EL (cell line): ENCODE data around the gene MATCAP1.

Experiments
- DNase-seq: peaks from one replicate; pipeline ENCODE4 v3.0.0-alpha.2; 2016

MATCAP1 gene

GRCh38 chr16:67155295-67156142 is 28.2 kb downstream of the MATCAP1 start:
- peak; percentile 72 for DNase-seq

DNA sequence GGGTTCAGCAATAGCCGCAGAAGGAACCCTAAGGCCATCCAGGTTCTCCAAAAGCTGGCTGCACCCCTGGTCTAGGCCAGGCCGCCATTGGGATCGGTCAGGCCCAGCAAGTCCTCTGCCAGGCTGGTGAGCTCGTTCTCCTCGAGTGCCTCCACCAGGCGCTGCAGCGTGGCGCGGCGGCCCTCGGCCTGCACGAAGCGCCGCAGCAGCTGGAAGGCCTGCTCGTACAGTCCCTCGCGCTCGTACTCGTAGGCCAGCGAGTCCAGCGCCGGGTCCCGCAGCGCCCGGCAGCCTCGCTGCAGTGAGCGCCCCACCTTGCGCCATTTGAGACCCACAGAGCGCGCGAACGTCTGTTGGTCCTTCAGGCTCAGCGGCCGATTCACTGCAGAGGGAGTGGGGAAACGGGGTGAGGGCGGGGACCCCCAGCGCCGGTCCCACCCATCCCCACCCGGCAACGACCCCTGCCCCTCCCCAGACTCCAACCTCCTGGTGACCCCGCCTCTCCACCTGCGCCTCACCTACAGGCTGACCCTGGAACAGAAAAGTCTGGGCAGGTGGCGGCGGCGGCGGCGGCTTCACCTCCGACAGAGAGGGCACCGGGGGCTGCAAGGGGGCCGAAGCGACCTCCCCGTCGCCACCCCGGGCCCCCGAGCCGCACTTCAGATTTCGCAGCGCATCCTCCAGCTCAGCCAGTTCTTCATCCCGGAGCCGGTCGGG is 29.0 kb downstream of the MATCAP1 start:
- DNase-seq, result no peak

- DNase-seq, result no peak
Measured at GRCh38 chr16:67151431-67152097, 32.2 kb downstream of the MATCAP1 start.

GRCh38 chr16:67150833-67151396 is 32.8 kb downstream of the MATCAP1 start, which contains the start of gene B3GNT9:
Gene B3GNT9, minus strand, starts transcription at chr16:67150998. Its CDS starts 513 bp downstream, at chr16:67150485.
- DNase-seq, result peak; percentile 80

GRCh38 chr16:67150047-67150832 is 33.5 kb downstream of the MATCAP1 start:
- DNase-seq, result peak; percentile 62

DNA sequence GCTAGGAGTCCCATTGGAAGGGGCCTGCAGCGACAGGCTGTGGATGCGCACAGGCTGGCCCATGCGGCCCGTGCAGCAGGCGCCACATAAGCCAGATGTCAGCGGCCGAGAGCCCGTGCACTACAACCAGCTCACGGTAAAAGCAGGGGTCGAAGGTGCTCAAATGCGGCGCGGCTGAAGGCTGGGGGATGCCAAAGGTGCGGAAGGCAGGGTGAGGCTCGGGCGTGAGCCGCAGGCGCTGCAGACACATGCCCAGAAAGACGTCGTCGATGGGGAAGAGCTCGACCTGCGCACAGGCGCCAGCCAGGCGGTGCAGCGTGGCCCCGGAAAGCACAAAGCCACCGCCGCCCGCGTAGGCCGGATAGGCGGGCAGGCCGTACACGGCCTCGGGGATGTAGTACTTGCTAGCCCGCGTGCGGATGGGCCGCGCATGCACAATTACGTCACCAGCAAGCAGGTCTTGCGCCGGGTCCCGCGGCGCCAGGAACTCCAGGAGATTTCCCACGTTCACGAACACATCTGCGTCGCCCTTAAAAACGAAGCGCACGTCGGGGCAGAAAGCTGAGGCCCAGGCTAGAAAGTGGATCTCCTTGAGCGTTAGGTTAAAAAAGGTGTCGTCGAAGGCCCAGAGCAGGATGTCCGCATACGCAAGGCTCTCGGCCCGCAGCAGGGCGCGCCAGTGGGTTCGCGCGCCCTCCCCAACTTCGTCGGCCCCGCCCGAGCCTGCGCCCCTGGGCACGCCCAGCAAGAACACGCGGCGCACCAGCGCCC is 34.3 kb downstream of the MATCAP1 start:
- DNase-seq, result no peak

DNA sequence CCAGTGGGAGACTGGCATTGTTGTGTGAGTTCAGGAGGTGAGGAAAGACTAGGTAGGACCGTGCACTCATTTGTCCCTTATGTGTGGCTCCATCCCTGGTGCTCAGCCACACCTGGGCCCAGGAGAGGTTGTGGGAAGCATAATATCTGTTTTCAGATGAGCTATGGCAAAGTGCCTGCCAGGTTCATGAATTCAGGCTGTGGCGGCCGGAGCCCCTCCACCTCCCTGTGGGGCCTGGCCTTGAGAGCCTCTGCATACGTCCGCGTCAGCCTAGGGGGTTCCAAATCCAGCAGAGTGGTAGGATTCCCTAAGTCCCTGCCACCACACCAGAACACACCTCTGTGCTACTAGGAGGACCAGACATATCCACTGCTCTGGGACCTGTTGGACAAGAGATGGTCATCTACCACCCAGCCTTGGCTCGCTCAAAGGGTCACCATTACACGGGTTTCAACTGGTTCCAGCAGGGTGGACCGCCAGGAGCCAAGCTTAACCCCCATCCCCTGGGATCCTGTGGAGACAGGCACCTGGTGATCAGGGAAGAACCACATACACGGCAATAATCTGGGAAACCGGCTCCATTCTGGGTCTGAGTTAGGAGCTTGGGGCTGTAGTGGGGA is 35.0 kb downstream of the MATCAP1 start:
- no peak for DNase-seq

GRCh38 chr16:67148221-67148620 is 35.5 kb downstream of the MATCAP1 start:
- DNase-seq, result no peak

GRCh38 chr16:67147437-67148140 is 36.2 kb downstream of the MATCAP1 start:
- no peak for DNase-seq

DNA sequence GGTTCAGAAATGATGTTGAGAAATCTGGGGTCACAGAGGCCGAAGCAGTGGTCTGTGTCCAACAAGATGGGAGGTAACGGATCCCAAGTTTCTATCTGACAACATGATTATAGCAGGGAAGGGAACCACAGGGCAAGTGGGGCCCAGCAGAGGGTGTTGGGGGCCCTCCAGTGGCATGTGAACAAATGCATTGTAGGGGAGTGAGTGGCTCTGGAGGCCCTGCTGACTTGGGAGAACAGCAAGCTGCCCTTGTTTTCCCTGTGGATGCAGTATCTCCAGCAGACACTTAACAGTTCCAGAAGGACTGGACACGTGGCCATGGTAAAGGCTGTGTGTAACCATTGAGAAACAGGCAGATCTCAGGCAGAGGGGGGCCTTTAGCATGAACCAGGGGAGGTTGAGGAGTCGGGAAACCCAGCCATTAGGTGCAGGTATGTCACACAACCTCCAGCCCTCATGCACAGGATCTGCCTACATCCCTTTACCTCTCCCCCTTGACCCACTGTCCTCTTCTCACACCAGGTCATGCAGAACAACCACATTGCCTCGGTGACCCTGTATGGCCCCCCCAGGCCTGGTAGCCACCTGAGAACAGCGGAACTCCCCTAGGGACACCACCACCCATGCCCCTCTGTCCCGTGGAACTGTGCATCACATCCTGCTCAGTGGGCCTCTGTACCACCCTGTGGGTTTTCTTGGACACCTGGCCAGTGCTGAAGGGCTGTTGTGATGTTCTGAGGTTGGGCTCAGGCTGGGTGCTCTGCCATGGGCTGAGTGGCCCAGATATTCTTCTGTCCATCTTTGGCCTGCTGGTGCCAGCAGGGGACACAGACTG is 37.0 kb downstream of the MATCAP1 start:
- no peak for DNase-seq

DNA sequence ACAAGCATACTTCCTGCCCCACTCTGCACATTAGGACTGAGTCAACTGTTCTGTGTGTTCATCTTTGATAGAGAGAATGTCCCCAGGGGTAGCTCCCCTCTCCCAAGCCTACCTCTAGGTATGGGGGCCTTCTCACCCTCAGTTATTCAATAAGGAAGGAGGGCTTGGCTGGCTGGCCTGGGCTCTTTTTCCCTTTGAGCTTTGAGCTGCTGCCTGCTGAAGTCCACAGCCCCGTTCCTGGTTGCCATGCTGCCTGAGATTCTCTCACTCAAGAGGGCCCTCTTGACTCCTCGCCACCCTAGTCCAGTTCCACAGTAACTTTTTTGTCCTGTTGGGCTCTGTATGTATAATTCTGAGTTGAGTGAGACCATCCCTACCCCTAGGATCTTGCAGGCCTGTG is 38.0 kb downstream of the MATCAP1 start:
- DNase-seq, result no peak

- DNase-seq, result no peak
Measured at GRCh38 chr16:67144943-67145342, 38.8 kb downstream of the MATCAP1 start.

DNA sequence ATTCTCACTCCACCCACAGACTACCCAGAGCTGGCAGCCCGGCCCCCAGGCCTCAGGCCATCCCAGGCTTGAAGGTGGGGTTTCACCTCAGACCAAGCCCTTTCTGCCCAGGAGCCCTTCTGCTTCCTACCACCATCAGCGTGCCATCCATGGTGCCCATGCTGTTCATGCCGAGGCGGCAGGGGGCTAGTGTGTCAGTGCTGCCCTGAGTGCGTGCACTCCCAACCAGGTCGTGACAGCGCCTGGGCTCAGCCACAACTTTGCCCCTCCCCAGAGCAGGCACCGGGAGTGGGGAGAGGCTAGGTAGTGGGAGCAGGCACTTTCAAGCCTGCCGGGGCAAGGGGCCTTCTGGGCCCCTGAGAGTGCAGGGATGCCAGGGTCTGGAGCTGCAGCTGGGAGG is 41.4 kb downstream of the MATCAP1 start:
- no peak for DNase-seq

GRCh38 chr16:67141391-67141790 is 42.4 kb downstream of the MATCAP1 start:
- no peak for DNase-seq

DNA sequence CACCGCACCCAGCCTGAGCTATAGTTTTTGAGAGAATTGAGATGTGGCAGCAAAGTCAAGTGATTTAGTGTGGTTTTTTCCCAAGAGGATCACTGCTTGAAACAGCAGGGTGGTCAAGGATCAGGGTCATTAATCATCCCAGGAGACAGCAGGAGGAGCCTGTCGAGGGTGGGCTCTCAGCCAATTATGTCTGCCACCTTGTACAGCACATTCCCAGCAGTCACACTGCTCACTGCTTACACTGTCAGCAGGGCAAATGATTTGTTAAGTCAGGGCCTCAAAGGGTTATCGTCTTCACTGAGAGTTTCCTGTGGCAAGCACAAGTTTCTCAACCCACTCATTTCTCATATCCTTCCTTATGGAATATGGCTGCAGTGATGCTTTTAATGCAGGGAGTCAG is 46.2 kb downstream of the MATCAP1 start:
- no peak for DNase-seq

DNA sequence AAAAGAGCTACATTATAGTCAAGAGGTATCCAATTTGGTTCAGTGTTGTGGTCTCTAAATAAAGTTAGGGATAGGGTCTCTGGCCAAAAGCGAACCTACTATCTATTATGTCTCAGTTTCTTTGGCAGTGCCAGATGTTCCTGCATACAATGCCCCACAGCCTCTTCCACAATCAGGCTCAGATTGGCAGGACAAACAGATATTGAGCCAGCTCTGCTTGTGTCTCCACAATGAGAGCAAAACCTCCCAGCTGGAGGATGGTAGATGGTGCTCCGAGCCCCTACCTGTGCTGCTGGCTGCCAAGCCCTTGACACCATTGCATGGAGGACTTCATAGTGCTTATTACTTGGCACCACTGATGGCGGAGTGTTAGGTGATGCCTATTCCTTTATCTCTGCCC is 54.3 kb downstream of the MATCAP1 start:
- DNase-seq, result no peak

GRCh38 chr16:67128887-67129286 is 54.9 kb downstream of the MATCAP1 start:
- no peak for DNase-seq

GRCh38 chr16:67128417-67128816 is 55.3 kb downstream of the MATCAP1 start:
- no peak for DNase-seq
